HG02610 (cell line): Measurements from ENCODE around the gene ZNF679.
"Not testable (repeated sequence)": the region's sequence is repeated elsewhere in the genome, so short reads cannot be mapped to it uniquely, and the experiment has no call there.

Source experiments
- ATAC-seq: cut with Tn5 transposase; IDR thresholded peaks from one replicate; pipeline ENCODE4 v1.9.1; 2021; ENCODE audit warnings: mild to moderate bottlenecking, moderate library complexity; ENCODE audit not compliant: unreplicated experiment

Gene ZNF679

GRCh38 chr7:64308016-64308270 is 79.7 kb downstream of the ZNF679 start:
- ATAC-seq = no peak

DNA sequence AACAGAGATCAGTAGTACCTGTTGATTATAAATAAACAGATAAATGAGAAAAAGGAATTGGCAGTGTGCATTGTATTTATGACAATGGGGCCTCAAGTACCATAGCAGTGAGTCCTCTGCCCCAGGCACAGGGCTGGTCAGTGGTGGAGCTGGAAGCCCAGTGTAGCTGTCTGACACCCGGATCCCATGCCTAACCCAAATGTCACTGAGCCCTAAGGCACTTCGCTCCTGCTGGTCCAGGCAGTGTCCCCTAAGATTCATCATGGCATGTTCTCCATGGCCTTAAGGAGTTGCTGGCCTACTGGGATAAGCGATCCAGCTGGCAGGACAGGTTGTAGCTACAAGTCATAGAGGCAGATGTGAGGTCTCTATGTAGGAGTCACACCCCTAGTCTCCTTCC is 82.2 kb downstream of the ZNF679 start:
- ATAC-seq = no peak

- no peak for ATAC-seq
These were observed 84.6 kb downstream of the ZNF679 start for GRCh38 chr7:64312826-64313225.

- ATAC-seq = peak; percentile 100
These were observed 85.6 kb downstream of the ZNF679 start, which contains the start of gene ZNF736 for GRCh38 chr7:64313740-64314491. Gene ZNF736 (plus strand): TSS chr7:64313961. CDS start chr7:64314151, 190 bp downstream.

DNA sequence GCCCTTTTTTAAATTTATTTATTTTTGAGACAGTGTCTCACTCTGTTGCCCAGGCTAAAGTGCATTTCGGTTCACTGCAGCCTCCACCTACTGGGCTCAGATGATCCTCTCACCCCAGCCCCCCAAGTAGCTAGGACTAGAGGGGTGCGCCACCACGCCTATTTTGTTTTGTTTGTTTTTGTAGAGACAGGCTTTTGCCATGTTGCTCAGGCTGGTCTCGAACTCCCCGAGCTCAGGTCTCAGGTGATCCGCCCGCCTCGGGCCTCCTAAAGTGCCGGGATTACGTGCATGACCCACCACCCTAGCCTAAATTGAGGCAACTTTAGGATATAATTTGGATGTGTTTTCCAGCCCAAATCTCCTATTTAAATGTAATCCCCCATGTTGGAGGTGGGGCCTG is 86.3 kb downstream of the ZNF679 start:
- ATAC-seq = no peak

DNA sequence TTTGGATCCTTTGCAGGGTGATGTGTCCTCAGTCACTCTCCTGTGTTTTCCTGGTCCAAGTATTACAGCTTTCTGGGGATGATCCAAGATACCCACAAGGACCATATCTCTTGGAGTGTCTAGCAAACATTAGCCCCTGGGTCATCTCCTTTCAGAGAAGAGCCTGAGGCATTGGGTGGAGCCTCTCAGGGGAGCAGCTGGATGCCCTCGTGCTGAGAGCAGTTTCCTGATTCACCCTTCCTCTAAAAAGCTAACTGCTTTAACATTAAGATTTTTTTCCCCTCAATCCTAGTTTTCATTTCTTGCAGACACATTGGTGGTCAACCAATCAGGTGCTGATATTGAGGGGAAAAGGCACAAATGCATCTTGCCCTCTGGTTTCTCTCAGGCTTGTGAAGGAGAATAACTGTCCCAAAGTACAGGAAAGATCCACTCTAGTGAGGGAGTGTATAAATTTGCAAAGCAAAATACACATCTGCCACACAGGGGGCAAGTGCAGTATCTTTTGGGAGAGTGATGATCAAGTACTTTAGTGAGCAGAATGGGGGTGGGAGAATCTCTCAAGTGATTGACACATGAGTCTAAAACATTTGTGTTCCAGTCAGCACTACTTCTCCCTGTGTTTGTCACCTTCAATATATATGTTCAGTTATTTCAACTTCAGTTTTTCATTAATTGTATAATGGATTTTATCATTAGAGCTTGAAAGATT is 87.9 kb downstream of the ZNF679 start:
- not testable (repeated sequence) for ATAC-seq
